Measurements from ENCODE around the gene CCDC191.

The CCDC191 gene

GRCh38 chr3:114101101-114101500 lies 44.8 kb upstream of the CCDC191 start:
- TF ChIP-seq, protein P1, sequence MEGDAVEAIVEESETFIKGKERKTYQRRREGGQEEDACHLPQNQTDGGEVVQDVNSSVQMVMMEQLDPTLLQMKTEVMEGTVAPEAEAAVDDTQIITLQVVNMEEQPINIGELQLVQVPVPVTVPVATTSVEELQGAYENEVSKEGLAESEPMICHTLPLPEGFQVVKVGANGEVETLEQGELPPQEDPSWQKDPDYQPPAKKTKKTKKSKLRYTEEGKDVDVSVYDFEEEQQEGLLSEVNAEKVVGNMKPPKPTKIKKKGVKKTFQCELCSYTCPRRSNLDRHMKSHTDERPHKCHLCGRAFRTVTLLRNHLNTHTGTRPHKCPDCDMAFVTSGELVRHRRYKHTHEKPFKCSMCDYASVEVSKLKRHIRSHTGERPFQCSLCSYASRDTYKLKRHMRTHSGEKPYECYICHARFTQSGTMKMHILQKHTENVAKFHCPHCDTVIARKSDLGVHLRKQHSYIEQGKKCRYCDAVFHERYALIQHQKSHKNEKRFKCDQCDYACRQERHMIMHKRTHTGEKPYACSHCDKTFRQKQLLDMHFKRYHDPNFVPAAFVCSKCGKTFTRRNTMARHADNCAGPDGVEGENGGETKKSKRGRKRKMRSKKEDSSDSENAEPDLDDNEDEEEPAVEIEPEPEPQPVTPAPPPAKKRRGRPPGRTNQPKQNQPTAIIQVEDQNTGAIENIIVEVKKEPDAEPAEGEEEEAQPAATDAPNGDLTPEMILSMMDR (IDR thresholded peaks at IDR 0.05) = no peak

GRCh38 chr3:114095796-114096195 lies 39.5 kb upstream of the CCDC191 start:
- H3K9ac ChIP-seq = no peak overlapping the region
- H3K27ac ChIP-seq = no peak overlapping the region
- H2AFZ ChIP-seq = no peak overlapping the region
- no peaks in the 10 kb centered on the region for H3K36me3 ChIP-seq (ENCODE audit: control insufficient read depth, insufficient read depth, low read length)
- no peaks in the 10 kb centered on the region for H3K27me3 ChIP-seq (ENCODE audit: control insufficient read depth, insufficient read depth, low read length)
- TF ChIP-seq, protein P1 (IDR thresholded peaks at IDR 0.05) = no peak
- H3K9me3 ChIP-seq (ENCODE audit: control insufficient read depth, low read length) = no peaks in the 10 kb centered on the region
- no peaks in the 10 kb centered on the region for H3K4me1 ChIP-seq
- H3K4me2 ChIP-seq (ENCODE audit: low read length) = no peak overlapping the region
- H3K4me3 ChIP-seq (ENCODE audit: low read depth, low read length) = no peak overlapping the region
- H3K79me2 ChIP-seq = no peaks in the 10 kb centered on the region

More at GRCh38 chr3:114101101-114101500, 44.8 kb upstream of the CCDC191 start:
- Histone ChIP-seq H3K79me2 (no peaks in the 10 kb centered on the region), H3K4me3 (ENCODE audit: low read depth, low read length) (no peak overlapping the region), H3K27me3 (ENCODE audit: control insufficient read depth, insufficient read depth, low read length) (no peaks in the 10 kb centered on the region), H3K36me3 (ENCODE audit: control insufficient read depth, insufficient read depth, low read length) (no peaks in the 10 kb centered on the region), H2AFZ (no peak overlapping the region), H3K4me1 (no peaks in the 10 kb centered on the region), H3K4me2 (ENCODE audit: low read length) (no peak overlapping the region), H3K9me3 (ENCODE audit: control insufficient read depth, low read length) (no peaks in the 10 kb centered on the region), H3K9ac (no peak overlapping the region), H3K27ac (no peak overlapping the region)

DNA sequence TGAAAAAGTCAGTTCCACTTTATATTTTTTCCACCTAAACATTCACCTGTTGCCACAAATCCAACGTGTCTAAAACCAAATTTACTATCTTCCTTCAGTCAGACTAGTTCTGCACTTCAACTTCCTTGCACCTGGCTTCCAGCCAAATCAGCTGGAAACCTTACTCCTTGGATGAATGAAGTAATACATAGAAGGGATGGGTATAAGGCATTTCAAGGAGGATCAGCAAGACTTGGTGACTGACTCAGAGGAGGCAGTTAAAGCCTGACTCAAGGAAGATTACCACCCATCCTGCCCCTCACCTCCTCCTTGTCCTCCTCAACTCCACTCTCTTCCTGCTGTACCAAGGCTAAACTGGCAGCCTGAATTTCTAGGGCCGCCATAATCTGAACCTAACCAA lies 37.3 kb upstream of the CCDC191 start:
- Histone ChIP-seq H3K36me3 (ENCODE audit: control insufficient read depth, insufficient read depth, low read length) (no peaks in the 10 kb centered on the region), H3K79me2 (no peaks in the 10 kb centered on the region), H2AFZ (no peak overlapping the region), H3K27ac (no peak overlapping the region), H3K27me3 (ENCODE audit: control insufficient read depth, insufficient read depth, low read length) (no peaks in the 10 kb centered on the region), H3K4me3 (ENCODE audit: low read depth, low read length) (no peak overlapping the region), H3K9ac (no peak overlapping the region), H3K4me1 (no peaks in the 10 kb centered on the region), H3K4me2 (ENCODE audit: low read length) (no peak overlapping the region), H3K9me3 (ENCODE audit: control insufficient read depth, low read length) (no peaks in the 10 kb centered on the region)
- TF ChIP-seq, protein P1 (IDR thresholded peaks at IDR 0.05) = no peak

- H3K36me3 ChIP-seq (ENCODE audit: control insufficient read depth, insufficient read depth, low read length) = no peaks in the 10 kb centered on the region
- H3K79me2 ChIP-seq = no peaks in the 10 kb centered on the region
- H2AFZ ChIP-seq = no peak overlapping the region
- no peaks in the 10 kb centered on the region for H3K9me3 ChIP-seq (ENCODE audit: control insufficient read depth, low read length)
- no peak overlapping the region for H3K4me3 ChIP-seq (ENCODE audit: low read depth, low read length)
- H3K4me2 ChIP-seq (ENCODE audit: low read length) = peak overlapping the region; percentile 19
- TF ChIP-seq, protein P1 (IDR thresholded peaks at IDR 0.05) = no peak
- no peaks in the 10 kb centered on the region for H3K27me3 ChIP-seq (ENCODE audit: control insufficient read depth, insufficient read depth, low read length)
- peak overlapping the region; percentile 31 for H3K27ac ChIP-seq
- H3K4me1 ChIP-seq = no peaks in the 10 kb centered on the region
- no peak overlapping the region for H3K9ac ChIP-seq
Observed at GRCh38 chr3:114093016-114093380, 36.7 kb upstream of the CCDC191 start.

- Histone ChIP-seq H3K4me3 (ENCODE audit: low read depth, low read length) (peak overlapping the region; percentile 22), H3K9me3 (ENCODE audit: control insufficient read depth, low read length) (no peaks in the 10 kb centered on the region), H3K9ac (no peak overlapping the region), H3K27ac (peak overlapping the region; percentile 31), H3K36me3 (ENCODE audit: control insufficient read depth, insufficient read depth, low read length) (no peaks in the 10 kb centered on the region), H3K79me2 (no peaks in the 10 kb centered on the region), H3K4me2 (ENCODE audit: low read length) (peak overlapping the region; percentile 19), H3K27me3 (ENCODE audit: control insufficient read depth, insufficient read depth, low read length) (no peaks in the 10 kb centered on the region), H2AFZ (peak overlapping the region; percentile 65), H3K4me1 (no peaks in the 10 kb centered on the region)
- TF ChIP-seq, protein P1 (IDR thresholded peaks at IDR 0.05) = no peak
Observed at GRCh38 chr3:114092151-114093015, 36.1 kb upstream of the CCDC191 start.

Measured in parathyroid adenoma (tissue), 2 donors.